VCaP (cell line): ENCODE measurements around the gene FNIP1.

ENCODE experiments used
- H3K27ac ChIP-seq: fragments of 450-650 bp; 2 replicates; pipeline ENCODE4 v1.5.1; 2017
- TF ChIP-seq, protein P1 (sequence below): fragments of 450-650 bp; conservative IDR thresholded peaks from 2 replicates; pipeline ENCODE4 v1.5.1; 2017; ENCODE audit warnings: mild to moderate bottlenecking, moderate library complexity

Gene FNIP1

DNA sequence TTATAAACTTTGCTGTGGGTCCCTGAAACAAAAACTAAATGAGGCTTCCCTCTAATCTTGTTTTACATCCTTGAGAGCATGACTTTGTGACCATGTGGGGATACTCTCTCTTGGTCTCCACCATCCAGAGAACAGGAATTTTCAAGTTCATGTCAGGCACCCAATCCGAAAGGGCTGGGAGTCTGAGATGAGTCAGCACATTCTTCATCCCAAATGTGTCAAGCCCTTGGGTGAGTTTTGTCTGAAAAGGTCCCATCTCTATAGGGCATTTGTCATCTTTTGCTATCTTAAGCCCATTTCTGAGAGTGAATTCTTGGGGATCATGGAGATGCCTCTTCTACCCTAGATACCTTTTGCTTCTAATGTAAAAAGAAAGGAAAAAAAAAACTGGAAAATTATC is 134.9 kb downstream of the FNIP1 start:
- TF ChIP-seq, protein P1, sequence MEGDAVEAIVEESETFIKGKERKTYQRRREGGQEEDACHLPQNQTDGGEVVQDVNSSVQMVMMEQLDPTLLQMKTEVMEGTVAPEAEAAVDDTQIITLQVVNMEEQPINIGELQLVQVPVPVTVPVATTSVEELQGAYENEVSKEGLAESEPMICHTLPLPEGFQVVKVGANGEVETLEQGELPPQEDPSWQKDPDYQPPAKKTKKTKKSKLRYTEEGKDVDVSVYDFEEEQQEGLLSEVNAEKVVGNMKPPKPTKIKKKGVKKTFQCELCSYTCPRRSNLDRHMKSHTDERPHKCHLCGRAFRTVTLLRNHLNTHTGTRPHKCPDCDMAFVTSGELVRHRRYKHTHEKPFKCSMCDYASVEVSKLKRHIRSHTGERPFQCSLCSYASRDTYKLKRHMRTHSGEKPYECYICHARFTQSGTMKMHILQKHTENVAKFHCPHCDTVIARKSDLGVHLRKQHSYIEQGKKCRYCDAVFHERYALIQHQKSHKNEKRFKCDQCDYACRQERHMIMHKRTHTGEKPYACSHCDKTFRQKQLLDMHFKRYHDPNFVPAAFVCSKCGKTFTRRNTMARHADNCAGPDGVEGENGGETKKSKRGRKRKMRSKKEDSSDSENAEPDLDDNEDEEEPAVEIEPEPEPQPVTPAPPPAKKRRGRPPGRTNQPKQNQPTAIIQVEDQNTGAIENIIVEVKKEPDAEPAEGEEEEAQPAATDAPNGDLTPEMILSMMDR, result no peak
- H3K27ac ChIP-seq, result no peak overlapping the region

- TF ChIP-seq, protein P1, result no peak
Measured at GRCh38 chr5:131659841-131660240, 137.0 kb downstream of the FNIP1 start.

DNA sequence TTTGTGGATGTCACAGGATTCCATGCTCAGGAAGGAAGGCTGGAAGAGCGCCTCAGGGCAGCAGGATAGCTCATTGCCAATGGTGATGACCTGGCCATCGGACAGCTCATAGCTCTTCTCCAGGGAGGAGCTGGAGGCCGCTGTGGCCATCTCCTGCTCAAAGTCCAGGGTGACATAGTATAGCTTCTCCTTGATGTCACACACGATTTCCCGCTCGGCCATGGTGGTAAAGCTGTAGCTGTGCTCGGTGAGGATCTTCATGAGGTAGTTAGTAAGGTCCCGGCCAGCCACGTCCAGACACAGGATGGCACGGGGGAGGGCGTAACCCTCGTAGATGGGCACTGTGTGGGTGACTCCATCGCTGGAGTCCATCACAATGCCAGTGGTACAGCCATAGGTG is 137.5 kb downstream of the FNIP1 start:
- no peak overlapping the region for H3K27ac ChIP-seq
- TF ChIP-seq, protein P1, result no peak

More at GRCh38 chr5:131659841-131660240, 137.0 kb downstream of the FNIP1 start:
- H3K27ac ChIP-seq, result no peak overlapping the region

DNA sequence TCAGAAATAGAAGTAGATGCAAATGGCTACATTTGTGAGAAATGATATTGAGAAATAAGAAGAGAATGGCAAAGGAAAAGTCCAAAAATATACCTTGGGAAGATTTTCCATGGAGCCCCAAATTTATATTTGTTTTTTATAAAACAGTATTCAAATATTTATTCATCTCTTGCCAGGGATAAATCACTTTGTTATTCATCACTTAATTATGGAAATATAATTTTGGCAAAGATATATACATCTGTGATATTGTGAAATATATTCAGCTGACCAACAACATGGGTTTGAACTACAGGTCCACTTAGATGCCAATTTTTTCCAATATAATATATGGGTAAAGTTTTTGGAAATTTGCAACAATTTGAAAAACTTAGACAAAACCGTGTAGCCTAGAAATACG is 142.0 kb downstream of the FNIP1 start:
- peak overlapping the region; percentile 29; the same call in 1 of the 2 replicates for H3K27ac ChIP-seq
- TF ChIP-seq, protein P1, result no peak

GRCh38 chr5:131654309-131654708 is 142.5 kb downstream of the FNIP1 start:
- H3K27ac ChIP-seq, result peak overlapping the region; percentile 29; the same call in 1 of the 2 replicates
- TF ChIP-seq, protein P1, result no peak

DNA sequence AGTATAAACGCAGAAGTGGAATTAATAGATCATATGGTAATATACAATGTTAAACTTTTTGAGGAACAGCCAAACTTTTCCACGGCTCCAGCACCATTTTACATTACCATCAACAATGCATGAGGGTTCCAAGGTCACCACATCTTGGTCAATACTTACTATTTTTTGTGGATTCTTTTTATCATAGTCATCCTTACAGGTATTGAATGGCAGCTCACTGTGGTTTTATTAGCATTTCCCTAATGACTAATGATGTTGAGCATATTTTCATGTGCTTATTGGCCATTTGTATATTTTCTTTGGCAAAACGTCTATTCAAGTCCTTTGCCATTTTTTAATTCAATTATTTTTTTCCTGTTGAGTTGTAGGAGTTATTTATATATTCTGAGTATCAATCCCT is 147.7 kb downstream of the FNIP1 start:
- H3K27ac ChIP-seq, result no peak overlapping the region
- TF ChIP-seq, protein P1, result no peak

- H3K27ac ChIP-seq, result no peak overlapping the region
- TF ChIP-seq, protein P1, result no peak
Measured at GRCh38 chr5:131647048-131647769, 149.6 kb downstream of the FNIP1 start.
